ENCODE data around the gene EXOC2.

Gene EXOC2

GRCh38 chr6:548091-548490, 144.8 kb downstream of the EXOC2 start:
- H2BK5ac ChIP-seq (ENCODE audit: low read depth, low read length, poor library complexity, severe bottlenecking) = no peak overlapping the region
- H3K23ac ChIP-seq (ENCODE audit: low read length in 2 of 2) = no peak overlapping the region
- WGBS = 93% methylated on average over 2 of the region's 5 CpGs
- H3K4me1 ChIP-seq (ENCODE audit: control insufficient read depth, insufficient read depth, low read depth, low read length) = peaks cover 6% of the 10 kb centered on the region
- no peak overlapping the region for H3K27ac ChIP-seq (ENCODE audit: low read length, poor library complexity, severe bottlenecking)
- H2BK120ac ChIP-seq (ENCODE audit: low read depth, low read length) = no peak overlapping the region
- H2AK5ac ChIP-seq (ENCODE audit: low read length, severe bottlenecking) = no peak overlapping the region
- H4K91ac ChIP-seq (ENCODE audit: low read length) = no peak overlapping the region
- no peak overlapping the region for H3K4me3 ChIP-seq (ENCODE audit: insufficient read depth in 1 of 2, low read depth in 1 of 2, low read length in 2 of 2)
- no peaks in the 10 kb centered on the region for H3K27me3 ChIP-seq (ENCODE audit: control insufficient read depth in 1 of 2, insufficient read depth in 1 of 2, low read length in 2 of 2)
- H2BK12ac ChIP-seq (ENCODE audit: low read length in 2 of 2) = no peak overlapping the region
- no peak overlapping the region for H2AFZ ChIP-seq (ENCODE audit: low read depth, low read length)
- peaks cover 16 to 50% of the 10 kb centered on the region in 2 experiments for H3K36me3 ChIP-seq (ENCODE audit: control insufficient read depth in 1 of 2, insufficient read depth in 2 of 2, low read depth in 1 of 2, low read length in 2 of 2)
- H3K9ac ChIP-seq (ENCODE audit: low read length) = no peak overlapping the region
- H3K18ac ChIP-seq (ENCODE audit: low read depth in 1 of 2, low read length in 2 of 2) = no peak overlapping the region
- no peak for DNase-seq
- H3K79me1 ChIP-seq (replicated peaks; ENCODE audit: low read length, poor library complexity, severe bottlenecking) = peaks cover 7% of the 10 kb centered on the region
- no peak overlapping the region for H3K4me2 ChIP-seq (ENCODE audit: low read length, poor library complexity, severe bottlenecking)
- no peak overlapping the region for H4K8ac ChIP-seq (ENCODE audit: low read length)
- no peak overlapping the region for H3K4ac ChIP-seq (ENCODE audit: low read depth in 1 of 2, low read length in 2 of 2)
- H3K14ac ChIP-seq (ENCODE audit: low read length in 2 of 2) = no peak overlapping the region
- H2BK15ac ChIP-seq (ENCODE audit: low read depth, poor library complexity, severe bottlenecking) = no peak overlapping the region
- H3K9me3 ChIP-seq (ENCODE audit: control insufficient read depth, low read length) = no peaks in the 10 kb centered on the region

GRCh38 chr6:540490-540889, 152.4 kb downstream of the EXOC2 start:
- Histone ChIP-seq H3K79me1 (replicated peaks; ENCODE audit: low read length, poor library complexity, severe bottlenecking) (peaks cover 3% of the 10 kb centered on the region), H2AK5ac (ENCODE audit: low read length, severe bottlenecking) (no peak overlapping the region), H3K27me3 (ENCODE audit: control insufficient read depth in 1 of 2, insufficient read depth in 1 of 2, low read length in 2 of 2) (no peaks in the 10 kb centered on the region), H4K91ac (ENCODE audit: low read length) (no peak overlapping the region), H3K23ac (ENCODE audit: low read length in 2 of 2) (no peak overlapping the region), H3K4me1 (ENCODE audit: control insufficient read depth, insufficient read depth, low read depth, low read length) (peaks cover 2% of the 10 kb centered on the region), H3K4me2 (ENCODE audit: low read length, poor library complexity, severe bottlenecking) (no peak overlapping the region), H2BK15ac (ENCODE audit: low read depth, poor library complexity, severe bottlenecking) (no peak overlapping the region), H2BK12ac (ENCODE audit: low read length in 2 of 2) (no peak overlapping the region), H3K27ac (ENCODE audit: low read length, poor library complexity, severe bottlenecking) (no peak overlapping the region), H3K4ac (ENCODE audit: low read depth in 1 of 2, low read length in 2 of 2) (no peak overlapping the region), H2BK120ac (ENCODE audit: low read depth, low read length) (no peak overlapping the region), H3K9ac (ENCODE audit: low read length) (no peak overlapping the region), H4K8ac (ENCODE audit: low read length) (no peak overlapping the region), H3K4me3 (ENCODE audit: insufficient read depth in 1 of 2, low read depth in 1 of 2, low read length in 2 of 2) (no peak overlapping the region), H3K18ac (ENCODE audit: low read depth in 1 of 2, low read length in 2 of 2) (no peak overlapping the region), H3K9me3 (ENCODE audit: control insufficient read depth, low read length) (peaks cover 36% of the 10 kb centered on the region), H3K14ac (ENCODE audit: low read length in 2 of 2) (no peak overlapping the region), H3K36me3 (ENCODE audit: control insufficient read depth in 1 of 2, insufficient read depth in 2 of 2, low read depth in 1 of 2, low read length in 2 of 2) (peaks cover 25 to 40% of the 10 kb centered on the region in 2 experiments), H2AFZ (ENCODE audit: low read depth, low read length) (no peak overlapping the region), H2BK5ac (ENCODE audit: low read depth, low read length, poor library complexity, severe bottlenecking) (no peak overlapping the region)
- DNase-seq = no peak

DNA sequence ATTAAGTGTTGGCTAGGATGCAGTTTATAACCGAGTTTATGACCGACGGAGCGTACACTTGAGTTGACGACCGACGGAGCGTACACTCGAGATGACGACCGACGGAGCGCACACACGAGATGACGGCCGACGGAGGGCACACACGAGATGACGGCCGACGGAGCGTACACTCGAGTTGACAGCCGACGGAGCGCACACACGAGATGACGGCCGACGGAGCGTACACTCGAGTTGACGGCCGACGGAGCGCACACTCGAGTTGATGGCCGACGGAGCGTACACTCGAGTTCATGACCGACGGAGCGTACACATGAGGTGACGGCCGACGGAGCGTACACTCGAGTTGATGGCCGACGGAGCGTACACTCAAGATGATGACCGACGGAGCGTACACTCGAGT, 155.8 kb downstream of the EXOC2 start:
- Histone ChIP-seq H4K91ac (ENCODE audit: low read length) (no peak overlapping the region), H4K8ac (ENCODE audit: low read length) (no peak overlapping the region), H3K36me3 (ENCODE audit: control insufficient read depth in 1 of 2, insufficient read depth in 2 of 2, low read depth in 1 of 2, low read length in 2 of 2) (peaks cover 19 to 25% of the 10 kb centered on the region in 2 experiments), H3K23ac (ENCODE audit: low read length in 2 of 2) (no peak overlapping the region), H2BK12ac (ENCODE audit: low read length in 2 of 2) (no peak overlapping the region), H2AK5ac (ENCODE audit: low read length, severe bottlenecking) (no peak overlapping the region), H3K9me3 (ENCODE audit: control insufficient read depth, low read length) (peaks cover 27% of the 10 kb centered on the region), H3K4ac (ENCODE audit: low read depth in 1 of 2, low read length in 2 of 2) (no peak overlapping the region), H2AFZ (ENCODE audit: low read depth, low read length) (no peak overlapping the region), H3K9ac (ENCODE audit: low read length) (no peak overlapping the region), H3K79me1 (replicated peaks; ENCODE audit: low read length, poor library complexity, severe bottlenecking) (peaks cover 1% of the 10 kb centered on the region), H3K4me2 (ENCODE audit: low read length, poor library complexity, severe bottlenecking) (no peak overlapping the region), H3K14ac (ENCODE audit: low read length in 2 of 2) (no peak overlapping the region), H3K27me3 (ENCODE audit: control insufficient read depth in 1 of 2, insufficient read depth in 1 of 2, low read length in 2 of 2) (no peaks in the 10 kb centered on the region), H3K27ac (ENCODE audit: low read length, poor library complexity, severe bottlenecking) (no peak overlapping the region), H2BK5ac (ENCODE audit: low read depth, low read length, poor library complexity, severe bottlenecking) (no peak overlapping the region), H2BK15ac (ENCODE audit: low read depth, poor library complexity, severe bottlenecking) (no peak overlapping the region), H3K4me1 (ENCODE audit: control insufficient read depth, insufficient read depth, low read depth, low read length) (peaks cover 2% of the 10 kb centered on the region), H2BK120ac (ENCODE audit: low read depth, low read length) (no peak overlapping the region), H3K18ac (ENCODE audit: low read depth in 1 of 2, low read length in 2 of 2) (no peak overlapping the region), H3K4me3 (ENCODE audit: insufficient read depth in 1 of 2, low read depth in 1 of 2, low read length in 2 of 2) (no peak overlapping the region)
- DNase-seq = no peak
- 97% methylated on average over 56 of the region's 56 CpGs for WGBS

GRCh38 chr6:530425-530824, 162.5 kb downstream of the EXOC2 start:
- no peak for DNase-seq
- H3K36me3 ChIP-seq (ENCODE audit: control insufficient read depth in 1 of 2, insufficient read depth in 2 of 2, low read depth in 1 of 2, low read length in 2 of 2) = peaks cover 22 to 30% of the 10 kb centered on the region in 2 experiments
- H4K91ac ChIP-seq (ENCODE audit: low read length) = no peak overlapping the region
- no peaks in the 10 kb centered on the region for H3K4me1 ChIP-seq (ENCODE audit: control insufficient read depth, insufficient read depth, low read depth, low read length)
- WGBS = 97% methylated on average over 9 of the region's 9 CpGs
- no peak overlapping the region for H3K9ac ChIP-seq (ENCODE audit: low read length)
- no peaks in the 10 kb centered on the region for H3K9me3 ChIP-seq (ENCODE audit: control insufficient read depth, low read length)
- no peak overlapping the region for H3K4me2 ChIP-seq (ENCODE audit: low read length, poor library complexity, severe bottlenecking)
- no peak overlapping the region for H3K23ac ChIP-seq (ENCODE audit: low read length in 2 of 2)
- no peak overlapping the region for H2BK5ac ChIP-seq (ENCODE audit: low read depth, low read length, poor library complexity, severe bottlenecking)
- no peak overlapping the region for H2AFZ ChIP-seq (ENCODE audit: low read depth, low read length)
- no peak overlapping the region for H2AK5ac ChIP-seq (ENCODE audit: low read length, severe bottlenecking)
- H2BK12ac ChIP-seq (ENCODE audit: low read length in 2 of 2) = no peak overlapping the region
- H3K18ac ChIP-seq (ENCODE audit: low read depth in 1 of 2, low read length in 2 of 2) = no peak overlapping the region
- no peak overlapping the region for H2BK120ac ChIP-seq (ENCODE audit: low read depth, low read length)
- peaks cover 8% of the 10 kb centered on the region for H3K79me1 ChIP-seq (replicated peaks; ENCODE audit: low read length, poor library complexity, severe bottlenecking)
- no peak overlapping the region for H3K14ac ChIP-seq (ENCODE audit: low read length in 2 of 2)
- H3K27me3 ChIP-seq (ENCODE audit: control insufficient read depth in 1 of 2, insufficient read depth in 1 of 2, low read length in 2 of 2) = no peaks in the 10 kb centered on the region
- H2BK15ac ChIP-seq (ENCODE audit: low read depth, poor library complexity, severe bottlenecking) = no peak overlapping the region
- no peak overlapping the region for H3K4me3 ChIP-seq (ENCODE audit: insufficient read depth in 1 of 2, low read depth in 1 of 2, low read length in 2 of 2)
- H3K4ac ChIP-seq (ENCODE audit: low read depth in 1 of 2, low read length in 2 of 2) = no peak overlapping the region
- H4K8ac ChIP-seq (ENCODE audit: low read length) = no peak overlapping the region
- H3K27ac ChIP-seq (ENCODE audit: low read length, poor library complexity, severe bottlenecking) = no peak overlapping the region

Data from mesenchymal stem cell (in vitro differentiated cells and primary cell).